Effector memory CD4-positive, alpha-beta T cell (primary cell): ENCODE measurements around the gene TNFRSF8.
A peak's percentile ranks its signal among the peaks of the same experiment; 100 is the strongest.

ENCODE experiments used
- DNase-seq, 3 donors: peaks; one replicate each; pipeline ENCODE4 v3.0.0-alpha.2; 2020
- H3K27ac ChIP-seq: 2 replicates; pipeline ENCODE4 v1.7.0; 2013; ENCODE audit warnings: mild to moderate bottlenecking, low read length, moderate library complexity; ENCODE audit not compliant: insufficient read depth, poor library complexity, severe bottlenecking
- H3K27me3 ChIP-seq: replicated peaks from 2 replicates; pipeline ENCODE4 v1.7.0; 2013; ENCODE audit warnings: mild to moderate bottlenecking, low read length; ENCODE audit not compliant: insufficient read depth, control insufficient read depth, poor library complexity, severe bottlenecking
- H3K36me3 ChIP-seq: 2 replicates; pipeline ENCODE4 v1.7.0; 2013; ENCODE audit warnings: mild to moderate bottlenecking, low read length, moderate library complexity; ENCODE audit not compliant: control insufficient read depth, insufficient read depth
- H3K4me1 ChIP-seq: 2 replicates; pipeline ENCODE4 v1.7.0; 2013; ENCODE audit warnings: low read length, mild to moderate bottlenecking; ENCODE audit not compliant: control insufficient read depth, insufficient read depth, poor library complexity, severe bottlenecking
- H3K4me3 ChIP-seq: 2 replicates; pipeline ENCODE4 v1.7.0; 2013; ENCODE audit warnings: low read length, low read depth, mild to moderate bottlenecking; ENCODE audit not compliant: insufficient read depth, poor library complexity, severe bottlenecking
- H3K9me3 ChIP-seq: 2 replicates; pipeline ENCODE4 v1.7.0; 2013; ENCODE audit warnings: mild to moderate bottlenecking, low read length, moderate library complexity; ENCODE audit not compliant: control insufficient read depth

Gene TNFRSF8

GRCh38 chr1:12147201-12147701 lies 84.1 kb downstream of the TNFRSF8 start:
- H3K27ac ChIP-seq = peak overlapping the region; percentile 28
- DNase-seq = no peak
- H3K36me3 ChIP-seq = no peaks in the 10 kb centered on the region
- peaks cover 82% of the 10 kb centered on the region for H3K4me1 ChIP-seq
- no peaks in the 10 kb centered on the region for H3K27me3 ChIP-seq
- no peaks in the 10 kb centered on the region for H3K9me3 ChIP-seq
- no peak overlapping the region for H3K4me3 ChIP-seq

GRCh38 chr1:12148160-12148957 lies 85.3 kb downstream of the TNFRSF8 start:
- peaks cover 84% of the 10 kb centered on the region for H3K4me1 ChIP-seq
- H3K27ac ChIP-seq = peak overlapping the region; percentile 2
- no peaks in the 10 kb centered on the region for H3K27me3 ChIP-seq
- no peak overlapping the region for H3K4me3 ChIP-seq
- no peaks in the 10 kb centered on the region for H3K36me3 ChIP-seq
- no peaks in the 10 kb centered on the region for H3K9me3 ChIP-seq
- no peak for DNase-seq

DNA sequence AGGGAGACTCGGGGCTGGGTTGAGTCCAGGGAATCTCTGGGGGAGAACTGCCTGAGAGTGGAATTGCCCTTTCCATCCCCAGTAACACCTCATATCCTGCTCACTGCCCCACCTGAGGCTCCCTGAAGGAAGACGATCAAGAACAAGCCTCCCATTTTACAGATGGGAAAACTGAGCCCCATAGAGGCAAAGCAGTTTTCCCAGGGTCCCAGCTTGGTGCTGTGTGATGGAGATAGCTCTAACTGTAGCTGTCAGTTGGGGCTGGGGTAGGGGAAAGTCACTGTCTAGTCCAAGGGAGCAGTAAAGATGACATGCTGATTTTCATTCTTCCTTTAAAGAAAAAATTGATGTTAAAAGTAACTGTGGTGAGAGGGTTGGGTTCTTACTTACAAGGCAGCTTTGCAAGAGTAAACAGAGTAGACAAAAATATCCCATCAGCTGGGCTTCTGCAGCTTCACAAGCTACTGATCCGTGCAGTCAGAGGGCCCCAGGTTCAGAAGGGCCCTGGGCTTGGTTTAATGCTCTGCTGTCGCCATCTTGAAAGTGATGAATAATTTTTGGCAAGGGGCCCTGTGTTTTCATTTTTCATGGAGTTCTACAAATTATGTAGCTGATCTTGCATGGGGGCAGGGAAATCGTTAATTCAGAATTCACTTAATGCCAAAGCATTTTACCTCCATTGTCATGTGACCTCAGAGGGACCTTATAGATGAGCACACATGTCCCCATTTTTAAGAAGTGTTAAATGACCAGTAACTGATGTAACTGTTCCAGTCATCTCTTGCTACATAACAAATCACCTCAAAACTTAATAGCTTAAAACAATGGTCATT lies 86.1 kb downstream of the TNFRSF8 start:
- H3K4me3 ChIP-seq = no peak overlapping the region
- no peaks in the 10 kb centered on the region for H3K27me3 ChIP-seq
- no peaks in the 10 kb centered on the region for H3K36me3 ChIP-seq
- no peaks in the 10 kb centered on the region for H3K9me3 ChIP-seq
- H3K4me1 ChIP-seq = peaks cover 83% of the 10 kb centered on the region
- DNase-seq = no peak
- peak overlapping the region; percentile 69 for H3K27ac ChIP-seq

- Histone ChIP-seq H3K27me3 (no peaks in the 10 kb centered on the region), H3K36me3 (no peaks in the 10 kb centered on the region), H3K9me3 (no peaks in the 10 kb centered on the region), H3K4me1 (peaks cover 81% of the 10 kb centered on the region), H3K27ac (peak overlapping the region; percentile 69), H3K4me3 (no peak overlapping the region)
- no peak for DNase-seq
These were observed 86.7 kb downstream of the TNFRSF8 start for GRCh38 chr1:12149791-12150175.

- Histone ChIP-seq H3K27me3 (no peaks in the 10 kb centered on the region), H3K9me3 (no peaks in the 10 kb centered on the region), H3K36me3 (no peaks in the 10 kb centered on the region), H3K27ac (peak overlapping the region; percentile 69), H3K4me3 (no peak overlapping the region), H3K4me1 (peaks cover 84% of the 10 kb centered on the region)
- DNase-seq = no peak
These were observed 87.5 kb downstream of the TNFRSF8 start for GRCh38 chr1:12150456-12151200.

DNA sequence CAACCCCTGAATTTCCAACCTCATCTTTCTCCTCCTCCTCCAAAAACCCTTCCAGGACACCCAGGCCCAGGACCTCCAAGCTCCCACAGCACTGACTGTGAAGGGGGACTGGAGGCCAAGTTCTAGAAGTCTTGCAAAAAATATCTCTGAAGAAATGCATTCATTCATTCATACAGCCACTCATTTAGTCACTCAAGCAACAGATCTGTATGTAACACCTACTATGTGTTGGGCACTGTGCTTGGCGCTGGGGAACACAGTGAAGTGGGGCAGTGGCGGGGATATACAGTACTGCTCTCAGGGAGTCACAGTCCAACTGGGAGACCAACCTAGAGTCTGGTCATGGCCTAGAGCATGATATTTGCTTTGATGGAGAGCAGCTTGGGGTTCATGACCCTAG lies 88.4 kb downstream of the TNFRSF8 start:
- peaks cover 84% of the 10 kb centered on the region for H3K4me1 ChIP-seq
- DNase-seq = no peak
- H3K36me3 ChIP-seq = no peaks in the 10 kb centered on the region
- H3K27me3 ChIP-seq = no peaks in the 10 kb centered on the region
- no peak overlapping the region for H3K4me3 ChIP-seq
- H3K9me3 ChIP-seq = no peaks in the 10 kb centered on the region
- H3K27ac ChIP-seq = peak overlapping the region; percentile 69

DNA sequence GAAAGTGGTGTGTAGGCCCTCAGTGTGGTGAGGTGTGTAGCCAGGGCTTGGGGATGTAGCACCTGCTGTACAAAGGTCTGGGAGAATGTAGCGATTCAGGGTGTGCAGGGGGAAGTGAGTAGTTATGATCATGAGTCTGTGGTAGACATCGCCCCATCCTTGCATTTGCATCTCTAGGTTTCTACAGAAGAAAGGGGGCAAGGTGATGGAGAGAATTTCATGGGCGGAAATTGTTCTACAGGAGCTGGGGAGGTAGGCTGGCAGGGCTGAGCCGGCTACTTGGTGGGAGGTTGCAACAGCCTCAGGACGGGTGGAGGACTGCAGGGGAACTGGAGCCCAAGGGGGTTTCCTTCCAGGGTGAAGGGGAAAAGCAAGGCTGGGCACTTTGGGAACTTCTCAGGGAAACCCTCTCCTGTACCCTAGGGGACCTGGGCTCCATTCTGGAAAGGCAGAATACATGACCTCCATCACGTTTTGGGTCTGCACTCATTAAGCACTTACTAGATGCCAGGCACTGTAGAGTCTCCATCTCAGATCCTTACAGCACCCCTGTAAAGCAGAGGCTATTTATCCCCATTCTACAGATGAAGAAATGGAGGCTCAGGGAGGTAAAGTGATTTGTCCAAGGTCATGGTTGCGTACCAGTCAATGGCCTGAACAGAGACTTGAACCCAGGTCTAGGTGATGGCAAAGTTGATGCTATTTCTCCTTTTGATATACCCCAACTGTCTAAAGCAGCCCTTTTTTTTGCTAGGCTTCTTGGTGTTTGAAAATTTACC lies 89.2 kb downstream of the TNFRSF8 start:
- Histone ChIP-seq H3K4me1 (peaks cover 82% of the 10 kb centered on the region), H3K27ac (peak overlapping the region; percentile 69), H3K4me3 (no peak overlapping the region), H3K27me3 (no peaks in the 10 kb centered on the region), H3K36me3 (no peaks in the 10 kb centered on the region), H3K9me3 (no peaks in the 10 kb centered on the region)
- no peak for DNase-seq

DNA sequence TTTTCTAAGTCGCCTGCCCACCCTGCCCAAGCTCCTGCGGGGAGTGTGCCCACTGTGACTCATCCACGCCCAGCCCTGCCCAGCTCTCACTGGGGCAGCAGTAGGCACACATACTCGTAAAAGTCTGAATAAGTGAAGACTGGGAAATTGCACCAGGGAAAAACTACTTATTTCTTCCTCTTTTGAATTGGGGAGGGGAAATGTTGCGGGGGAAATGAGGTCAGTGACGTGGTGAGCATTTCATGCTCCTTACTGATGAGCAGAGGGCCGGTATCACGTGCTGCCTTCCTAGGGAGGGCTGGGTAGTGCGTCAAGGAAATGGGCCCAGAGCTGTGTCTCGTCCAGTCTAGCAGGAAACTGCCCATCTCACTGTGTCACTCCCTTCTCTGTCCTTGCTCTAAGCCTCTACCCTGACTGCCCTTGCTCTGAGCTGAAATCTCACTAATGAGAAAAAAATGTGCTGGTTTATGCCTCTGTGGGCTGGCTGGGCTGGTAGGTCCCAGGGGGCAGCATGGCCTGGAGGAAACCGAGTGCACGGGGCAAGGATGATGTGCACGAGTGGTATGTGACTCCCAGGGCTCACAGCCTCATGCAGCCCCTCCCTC lies 90.2 kb downstream of the TNFRSF8 start:
- Histone ChIP-seq H3K27me3 (no peaks in the 10 kb centered on the region), H3K4me3 (no peak overlapping the region), H3K36me3 (no peaks in the 10 kb centered on the region), H3K4me1 (peaks cover 82% of the 10 kb centered on the region), H3K9me3 (no peaks in the 10 kb centered on the region), H3K27ac (peak overlapping the region; percentile 69)
- DNase-seq = peak; percentile 42 to 57 (median 52)

DNA sequence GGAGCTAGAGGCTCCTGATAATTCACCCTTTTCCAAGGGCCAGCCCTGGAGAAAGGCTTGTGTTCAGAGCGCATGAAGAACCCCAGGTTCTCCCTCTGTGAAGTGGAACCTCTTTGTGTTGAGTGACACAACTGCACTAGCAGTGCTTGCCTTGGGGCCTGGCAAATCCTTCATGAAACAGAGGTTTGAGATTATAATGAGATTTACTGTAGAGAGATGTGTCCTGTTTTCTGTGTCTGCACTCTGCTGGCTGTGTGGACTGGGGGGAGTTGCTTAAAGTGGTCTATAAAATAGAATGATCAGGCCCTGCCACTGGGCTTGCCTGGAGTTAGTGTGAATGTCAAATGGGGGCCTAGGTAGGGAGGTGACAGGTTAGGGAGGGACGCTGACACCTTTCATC lies 92.2 kb downstream of the TNFRSF8 start:
- H3K36me3 ChIP-seq = no peaks in the 10 kb centered on the region
- peaks cover 73% of the 10 kb centered on the region for H3K4me1 ChIP-seq
- no peaks in the 10 kb centered on the region for H3K27me3 ChIP-seq
- H3K9me3 ChIP-seq = no peaks in the 10 kb centered on the region
- peak overlapping the region; percentile 13 for H3K27ac ChIP-seq
- no peak for DNase-seq
- H3K4me3 ChIP-seq = no peak overlapping the region
